Suprapubic skin (tissue), 3 donors: ENCODE measurements around the gene ATP6AP1.

Source experiments
- POLR2AphosphoS5 ChIP-seq, 3 donors: sonication (generic); formaldehyde crosslinking; IDR thresholded peaks; one replicate each; pipeline ENCODE4 v1.6.1; 2017; ENCODE audit warnings: antibody characterized with exemption in 3 of 3
- TF ChIP-seq, protein P1 (sequence below), 2 donors: fragments of 200-600 bp in 1 of 2; fragments of 450-650 bp in 1 of 2; sonication (generic) in 1 of 2; IDR thresholded peaks; one replicate each; pipeline ENCODE4 v1.5.1; 2016 to 2019; ENCODE audit warnings: antibody characterized with exemption in 2 of 2, mild to moderate bottlenecking in 1 of 2, moderate library complexity in 1 of 2

DNA sequence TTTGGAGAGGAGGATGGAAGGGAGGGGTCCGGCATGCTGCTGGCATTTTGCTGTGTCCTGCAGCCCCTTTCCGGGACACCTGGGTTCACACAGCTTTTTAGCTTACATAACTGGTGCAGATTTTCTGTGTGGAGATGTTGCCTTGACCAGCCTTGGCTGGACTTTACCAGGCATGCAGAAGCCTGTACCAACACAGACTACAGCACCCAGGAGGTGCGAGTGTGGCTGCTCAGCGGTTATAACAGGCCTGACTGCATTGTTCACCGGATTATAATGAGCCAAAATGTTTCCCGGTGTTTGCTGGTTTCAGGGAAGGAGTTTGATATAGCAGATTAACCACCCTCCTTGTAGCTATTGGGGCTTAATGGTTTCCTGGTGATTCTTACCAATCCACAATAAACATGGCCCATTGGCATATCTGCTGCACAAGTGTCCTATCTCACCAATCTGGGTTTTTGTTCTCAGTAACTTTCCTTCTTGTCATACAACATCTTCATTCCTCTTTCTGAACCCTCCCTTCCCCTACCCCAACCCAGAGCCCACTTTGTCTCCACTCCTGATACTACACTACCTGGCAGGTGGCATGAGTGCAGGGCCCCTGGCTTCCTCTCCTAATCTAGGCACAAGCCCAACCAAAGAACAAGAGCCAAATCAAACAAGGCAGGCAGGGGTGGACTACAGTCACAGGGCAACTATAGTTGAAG is 26.4 kb upstream of the ATP6AP1 start:
- TF ChIP-seq, protein P1, sequence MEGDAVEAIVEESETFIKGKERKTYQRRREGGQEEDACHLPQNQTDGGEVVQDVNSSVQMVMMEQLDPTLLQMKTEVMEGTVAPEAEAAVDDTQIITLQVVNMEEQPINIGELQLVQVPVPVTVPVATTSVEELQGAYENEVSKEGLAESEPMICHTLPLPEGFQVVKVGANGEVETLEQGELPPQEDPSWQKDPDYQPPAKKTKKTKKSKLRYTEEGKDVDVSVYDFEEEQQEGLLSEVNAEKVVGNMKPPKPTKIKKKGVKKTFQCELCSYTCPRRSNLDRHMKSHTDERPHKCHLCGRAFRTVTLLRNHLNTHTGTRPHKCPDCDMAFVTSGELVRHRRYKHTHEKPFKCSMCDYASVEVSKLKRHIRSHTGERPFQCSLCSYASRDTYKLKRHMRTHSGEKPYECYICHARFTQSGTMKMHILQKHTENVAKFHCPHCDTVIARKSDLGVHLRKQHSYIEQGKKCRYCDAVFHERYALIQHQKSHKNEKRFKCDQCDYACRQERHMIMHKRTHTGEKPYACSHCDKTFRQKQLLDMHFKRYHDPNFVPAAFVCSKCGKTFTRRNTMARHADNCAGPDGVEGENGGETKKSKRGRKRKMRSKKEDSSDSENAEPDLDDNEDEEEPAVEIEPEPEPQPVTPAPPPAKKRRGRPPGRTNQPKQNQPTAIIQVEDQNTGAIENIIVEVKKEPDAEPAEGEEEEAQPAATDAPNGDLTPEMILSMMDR (IDR thresholded peaks at IDR 0.05): no peak
- no peak for TF ChIP-seq POLR2AphosphoS5 (IDR thresholded peaks at IDR 0.05)
